ENCODE measurements around the gene KRTAP5-1. TPM values are rescaled to one million over a fixed set of nuclear protein-coding genes. Genes with fewer than 3 reads are reported as not detected.
"Not testable (repeated sequence)": the region's sequence is repeated elsewhere in the genome, so short reads cannot be mapped to it uniquely, and the experiment has no call there.

KRTAP5-1 gene
- total RNA-seq, 1 donor from 2014 or later, result not detected

DNA sequence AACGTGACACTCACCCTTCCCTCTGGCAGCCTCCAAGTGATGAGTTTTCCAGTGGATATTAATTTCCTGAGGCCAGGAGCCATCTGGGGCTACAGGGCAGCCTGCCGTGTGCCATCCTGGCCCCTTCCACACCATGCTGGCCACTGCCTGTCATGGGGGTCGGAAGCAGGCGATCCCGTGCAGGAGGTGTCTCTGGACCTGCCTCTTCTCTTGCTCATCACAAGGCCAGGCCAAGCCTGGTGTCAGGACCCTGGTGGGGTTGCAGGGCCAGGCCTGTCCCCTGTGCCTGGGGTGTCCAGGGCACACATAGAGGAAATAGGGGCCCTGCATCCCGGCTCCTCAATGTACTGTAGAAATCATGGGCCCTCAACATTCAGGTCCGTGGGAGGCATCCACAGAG lies 19.6 kb upstream of the KRTAP5-1 start:
- Mint-ChIP-seq H3K4me3 (ENCODE audit: low read depth) (no peak overlapping the region), H3K36me3 (ENCODE audit: insufficient read depth) (no peaks in the 10 kb centered on the region), H3K27ac (no peak overlapping the region), H3K9me3 (ENCODE audit: low read depth) (no peaks in the 10 kb centered on the region), H3K4me1 (ENCODE audit: low read depth) (no peaks in the 10 kb centered on the region), H3K27me3 (peaks cover 44% of the 10 kb centered on the region)
- DNase-seq (ENCODE audit: low spot score, unreplicated experiment), result no peak
- TF ChIP-seq, protein P1, sequence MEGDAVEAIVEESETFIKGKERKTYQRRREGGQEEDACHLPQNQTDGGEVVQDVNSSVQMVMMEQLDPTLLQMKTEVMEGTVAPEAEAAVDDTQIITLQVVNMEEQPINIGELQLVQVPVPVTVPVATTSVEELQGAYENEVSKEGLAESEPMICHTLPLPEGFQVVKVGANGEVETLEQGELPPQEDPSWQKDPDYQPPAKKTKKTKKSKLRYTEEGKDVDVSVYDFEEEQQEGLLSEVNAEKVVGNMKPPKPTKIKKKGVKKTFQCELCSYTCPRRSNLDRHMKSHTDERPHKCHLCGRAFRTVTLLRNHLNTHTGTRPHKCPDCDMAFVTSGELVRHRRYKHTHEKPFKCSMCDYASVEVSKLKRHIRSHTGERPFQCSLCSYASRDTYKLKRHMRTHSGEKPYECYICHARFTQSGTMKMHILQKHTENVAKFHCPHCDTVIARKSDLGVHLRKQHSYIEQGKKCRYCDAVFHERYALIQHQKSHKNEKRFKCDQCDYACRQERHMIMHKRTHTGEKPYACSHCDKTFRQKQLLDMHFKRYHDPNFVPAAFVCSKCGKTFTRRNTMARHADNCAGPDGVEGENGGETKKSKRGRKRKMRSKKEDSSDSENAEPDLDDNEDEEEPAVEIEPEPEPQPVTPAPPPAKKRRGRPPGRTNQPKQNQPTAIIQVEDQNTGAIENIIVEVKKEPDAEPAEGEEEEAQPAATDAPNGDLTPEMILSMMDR (IDR thresholded peaks at IDR 0.05; ENCODE audit: unreplicated experiment), result no peak

DNA sequence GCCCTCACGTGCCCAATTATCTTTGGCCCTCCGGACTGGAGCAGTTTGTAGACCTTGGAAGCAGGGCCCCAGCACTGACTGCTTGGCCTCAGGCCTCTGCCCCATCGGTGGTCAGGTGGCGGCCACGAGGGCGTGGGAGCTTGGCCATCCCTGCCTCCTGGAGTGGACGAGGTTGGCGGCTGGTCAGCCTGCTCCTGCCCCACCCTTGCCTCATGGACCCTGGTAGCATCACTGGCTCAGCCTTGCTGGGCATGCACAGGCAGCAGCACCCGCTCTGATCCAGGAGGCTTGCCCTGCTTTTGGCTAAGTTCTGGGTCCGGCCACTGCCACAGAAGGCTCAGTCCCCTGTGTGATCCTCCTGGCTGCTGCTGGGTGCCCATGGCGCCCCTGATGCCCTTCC lies 19.1 kb upstream of the KRTAP5-1 start:
- no peak for DNase-seq (ENCODE audit: low spot score, unreplicated experiment)

DNA sequence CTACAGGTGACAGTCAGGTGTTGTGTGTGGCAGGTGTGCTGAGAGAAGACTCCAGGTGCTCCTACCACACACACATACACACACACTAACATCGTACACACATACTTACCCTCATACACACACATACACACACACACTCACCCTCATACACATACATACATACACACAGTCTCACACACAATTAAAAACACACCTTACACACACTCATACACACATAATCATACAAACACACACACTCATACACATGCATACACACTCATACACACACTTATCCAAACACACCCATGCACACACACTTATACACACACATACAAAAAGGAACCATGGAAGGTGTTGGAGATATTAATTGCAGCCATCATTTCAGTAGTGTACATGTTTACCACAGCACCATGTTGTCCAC lies 18.5 kb upstream of the KRTAP5-1 start:
- no peaks in the 10 kb centered on the region for H3K9me3 Mint-ChIP-seq (ENCODE audit: low read depth)
- H3K4me3 Mint-ChIP-seq (ENCODE audit: low read depth), result no peak overlapping the region
- H3K27ac Mint-ChIP-seq, result peak overlapping the region; percentile 3
- H3K4me1 Mint-ChIP-seq (ENCODE audit: low read depth), result no peaks in the 10 kb centered on the region
- peaks cover 43% of the 10 kb centered on the region for H3K27me3 Mint-ChIP-seq
- TF ChIP-seq, protein P1 (IDR thresholded peaks at IDR 0.05; ENCODE audit: unreplicated experiment), result no peak
- DNase-seq (ENCODE audit: low spot score, unreplicated experiment), result no peak
- no peaks in the 10 kb centered on the region for H3K36me3 Mint-ChIP-seq (ENCODE audit: insufficient read depth)

More for the DNA sequence above, 19.1 kb upstream of the KRTAP5-1 start:
- peaks cover 44% of the 10 kb centered on the region for H3K27me3 Mint-ChIP-seq
- no peaks in the 10 kb centered on the region for H3K4me1 Mint-ChIP-seq (ENCODE audit: low read depth)
- no peak overlapping the region for H3K27ac Mint-ChIP-seq
- H3K4me3 Mint-ChIP-seq (ENCODE audit: low read depth), result no peak overlapping the region
- TF ChIP-seq, protein P1 (IDR thresholded peaks at IDR 0.05; ENCODE audit: unreplicated experiment), result no peak
- H3K9me3 Mint-ChIP-seq (ENCODE audit: low read depth), result no peaks in the 10 kb centered on the region
- no peaks in the 10 kb centered on the region for H3K36me3 Mint-ChIP-seq (ENCODE audit: insufficient read depth)

DNA sequence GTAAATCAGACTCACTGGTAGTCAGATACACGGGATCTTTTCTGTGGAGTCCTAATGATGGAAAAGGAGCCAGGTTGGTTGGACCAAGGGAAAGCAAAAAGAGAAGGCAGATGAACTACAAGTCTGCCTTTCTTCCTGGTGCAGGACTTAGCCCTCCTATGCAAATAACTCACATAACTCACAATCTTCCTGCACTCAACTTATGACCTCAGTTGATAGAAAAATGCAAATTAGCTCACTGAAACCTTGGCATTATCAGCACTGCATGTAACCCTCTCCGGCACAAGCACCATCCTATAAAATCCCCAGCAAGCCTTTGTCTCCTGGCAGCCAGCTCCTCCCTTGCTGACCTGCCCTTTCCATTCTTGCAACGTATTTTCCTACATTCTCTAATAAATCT lies 16.6 kb upstream of the KRTAP5-1 start:
- not testable (repeated sequence) for H3K36me3 Mint-ChIP-seq (ENCODE audit: insufficient read depth); H3K9me3 Mint-ChIP-seq (ENCODE audit: low read depth); H3K27ac Mint-ChIP-seq; DNase-seq (ENCODE audit: low spot score, unreplicated experiment); H3K4me3 Mint-ChIP-seq (ENCODE audit: low read depth); H3K4me1 Mint-ChIP-seq (ENCODE audit: low read depth)
- H3K27me3 Mint-ChIP-seq, result peaks cover 44% of the 10 kb centered on the region

DNA sequence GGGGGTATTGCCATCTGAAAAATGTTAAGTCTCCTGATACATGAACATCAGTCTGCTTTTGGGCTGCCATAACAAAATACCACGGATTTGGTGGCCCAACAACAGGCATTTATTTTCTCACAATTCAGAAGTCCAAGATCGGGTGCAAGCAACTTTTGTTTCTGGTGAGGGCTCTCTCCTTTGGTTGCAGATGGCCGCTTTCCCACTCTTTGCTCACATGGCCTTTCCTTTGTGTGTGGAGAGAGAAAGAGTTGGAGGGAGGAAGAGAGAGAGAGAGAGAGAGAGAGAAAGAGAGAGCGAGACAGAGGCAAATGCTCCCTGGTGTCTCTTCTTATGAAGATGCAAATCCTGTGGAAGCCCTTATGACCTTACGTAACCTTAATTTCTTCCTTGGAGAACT lies 15.5 kb upstream of the KRTAP5-1 start:
- H3K4me1 Mint-ChIP-seq (ENCODE audit: low read depth), result no peaks in the 10 kb centered on the region
- peaks cover 48% of the 10 kb centered on the region for H3K27me3 Mint-ChIP-seq
- no peak for DNase-seq (ENCODE audit: low spot score, unreplicated experiment)
- H3K9me3 Mint-ChIP-seq (ENCODE audit: low read depth), result no peaks in the 10 kb centered on the region
- TF ChIP-seq, protein P1 (IDR thresholded peaks at IDR 0.05; ENCODE audit: unreplicated experiment), result no peak
- H3K36me3 Mint-ChIP-seq (ENCODE audit: insufficient read depth), result peaks cover 4% of the 10 kb centered on the region
- H3K27ac Mint-ChIP-seq, result no peak overlapping the region
- H3K4me3 Mint-ChIP-seq (ENCODE audit: low read depth), result no peak overlapping the region

DNA sequence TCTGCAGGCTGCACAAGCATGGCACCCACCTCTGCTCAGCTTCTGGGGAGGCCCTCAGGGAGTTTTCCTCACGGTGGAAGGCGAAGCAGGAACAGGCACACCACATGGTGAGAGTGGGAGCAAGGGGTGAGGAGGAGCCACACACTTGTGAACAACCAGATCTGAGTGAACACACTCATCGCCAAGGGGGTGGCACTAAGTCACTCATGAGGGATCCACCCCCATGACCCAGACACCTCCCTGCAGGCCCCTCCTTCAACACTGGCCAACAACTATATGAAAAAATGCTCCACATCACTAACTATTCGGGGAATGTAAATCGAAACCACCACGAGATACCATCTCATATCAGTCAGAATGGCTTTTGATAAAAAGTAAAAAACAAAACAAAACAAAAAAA lies 13.7 kb upstream of the KRTAP5-1 start:
- Mint-ChIP-seq H3K36me3 (ENCODE audit: insufficient read depth) (peaks cover 4% of the 10 kb centered on the region), H3K4me1 (ENCODE audit: low read depth) (no peaks in the 10 kb centered on the region), H3K4me3 (ENCODE audit: low read depth) (no peak overlapping the region), H3K9me3 (ENCODE audit: low read depth) (no peaks in the 10 kb centered on the region), H3K27me3 (peaks cover 61% of the 10 kb centered on the region), H3K27ac (no peak overlapping the region)
- TF ChIP-seq, protein P1 (IDR thresholded peaks at IDR 0.05; ENCODE audit: unreplicated experiment), result no peak
- DNase-seq (ENCODE audit: low spot score, unreplicated experiment), result no peak

DNA sequence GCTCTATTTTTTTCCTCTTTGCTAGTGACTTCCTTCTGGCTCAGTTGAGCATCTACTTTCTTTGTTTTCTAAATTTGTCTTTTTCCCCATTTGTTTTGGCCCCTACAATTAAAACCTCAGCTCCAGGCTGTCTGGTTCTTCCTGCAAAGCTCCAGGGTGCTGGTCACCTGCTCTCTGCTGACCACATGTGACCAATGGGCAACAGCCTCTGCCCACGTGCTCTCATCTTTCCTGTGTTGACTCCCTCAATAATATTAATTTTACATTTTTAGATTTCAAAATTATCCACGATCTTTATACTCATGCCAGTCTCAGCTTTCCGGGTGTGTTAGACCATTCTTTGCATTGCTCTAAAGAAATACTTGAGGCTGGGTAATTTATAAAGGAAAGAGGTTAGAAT lies 13.3 kb upstream of the KRTAP5-1 start:
- H3K36me3 Mint-ChIP-seq (ENCODE audit: insufficient read depth); DNase-seq (ENCODE audit: low spot score, unreplicated experiment); H3K4me1 Mint-ChIP-seq (ENCODE audit: low read depth); H3K9me3 Mint-ChIP-seq (ENCODE audit: low read depth); H3K27ac Mint-ChIP-seq; H3K4me3 Mint-ChIP-seq (ENCODE audit: low read depth): not testable (repeated sequence)
- H3K27me3 Mint-ChIP-seq, result peaks cover 60% of the 10 kb centered on the region

Measured in progenitor cell of endocrine pancreas (in vitro differentiated cells).